GM11168 (cell line): ENCODE results near the gene KIR2DL3.
"Not testable (repeated sequence)": the region's sequence is repeated elsewhere in the genome, so short reads cannot be mapped to it uniquely, and the experiment has no call there.

Experiments used
- in situ Hi-C: fragments of 300-500 bp; cut with MboI; formaldehyde crosslinking; loops from one replicate; pipeline ENCODE4 v1.12.0; 2022; ENCODE audit warnings: low sequenced_read_pairs; ENCODE audit not compliant: unreplicated experiment

The KIR2DL3 gene

DNA sequence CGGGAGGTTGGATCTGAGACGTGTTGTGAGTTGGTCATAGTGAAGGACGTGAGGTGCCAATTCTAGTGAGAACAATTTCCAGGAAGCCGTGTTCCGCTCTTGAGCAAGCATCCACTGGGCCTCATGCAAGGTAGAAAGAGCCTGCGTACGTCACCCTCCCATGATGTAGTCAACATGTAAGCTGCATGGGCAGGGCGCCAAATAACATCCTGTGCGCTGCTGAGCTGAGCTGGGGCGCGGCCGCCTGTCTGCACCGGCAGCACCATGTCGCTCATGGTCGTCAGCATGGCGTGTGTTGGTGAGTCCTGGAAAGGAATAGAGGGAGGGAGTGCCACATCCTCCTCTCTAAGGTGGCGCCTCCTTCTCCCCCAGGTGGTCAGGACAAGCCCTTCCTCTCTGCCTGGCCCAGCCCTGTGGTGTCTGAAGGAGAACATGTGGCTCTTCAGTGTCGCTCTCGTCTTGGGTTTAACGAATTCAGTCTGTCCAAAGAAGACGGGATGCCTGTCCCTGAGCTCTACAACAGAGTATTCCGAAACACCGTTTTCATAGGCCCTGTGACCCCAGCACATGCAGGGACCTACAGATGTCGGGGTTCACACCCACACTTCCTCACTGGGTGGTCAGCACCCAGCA is 47.9 kb downstream of the KIR2DL3 start:
- in situ Hi-C loops, result not testable (repeated sequence)

DNA sequence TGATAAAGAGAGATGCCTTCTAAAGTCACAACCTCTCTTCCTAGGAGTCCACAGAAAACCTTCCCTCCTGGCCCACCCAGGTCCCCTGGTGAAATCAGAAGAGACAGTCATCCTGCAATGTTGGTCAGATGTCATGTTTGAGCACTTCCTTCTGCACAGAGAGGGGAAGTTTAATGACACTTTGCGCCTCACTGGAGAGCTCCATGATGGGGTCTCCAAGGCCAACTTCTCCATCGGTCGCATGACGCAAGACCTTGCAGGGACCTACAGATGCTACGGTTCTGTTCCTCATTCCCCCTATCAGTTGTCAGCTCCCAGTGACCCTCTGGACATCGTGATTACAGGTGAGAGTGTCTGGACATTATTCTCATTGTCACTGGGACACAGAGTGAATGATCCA is 49.8 kb downstream of the KIR2DL3 start:
- in situ Hi-C loops, result not testable (repeated sequence)

GRCh38 chr19:54790711-54791110 is 52.4 kb downstream of the KIR2DL3 start:
- in situ Hi-C loops, result no loop called here

DNA sequence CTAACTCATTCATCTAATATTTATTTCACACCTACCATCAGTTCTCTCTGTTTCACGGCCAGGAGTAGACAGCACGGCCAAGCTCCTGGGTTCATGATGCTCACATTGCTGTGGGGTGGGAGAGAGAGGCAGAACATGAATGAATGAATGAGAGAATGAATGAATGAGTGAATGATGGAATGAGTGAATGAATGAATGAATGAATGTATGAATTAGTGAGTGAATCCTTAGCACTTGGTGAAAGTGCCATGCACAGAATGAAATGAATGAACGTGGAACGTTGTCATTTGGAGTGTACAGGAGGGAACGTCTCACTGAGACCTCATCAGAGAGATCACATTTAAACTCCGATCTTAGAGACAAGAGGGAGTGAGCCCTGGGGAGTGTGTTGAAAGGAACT is 53.2 kb downstream of the KIR2DL3 start:
- in situ Hi-C loops, result no loop called here

- in situ Hi-C loops, result no loop called here
These were observed 54.5 kb downstream of the KIR2DL3 start for GRCh38 chr19:54792814-54793213.

DNA sequence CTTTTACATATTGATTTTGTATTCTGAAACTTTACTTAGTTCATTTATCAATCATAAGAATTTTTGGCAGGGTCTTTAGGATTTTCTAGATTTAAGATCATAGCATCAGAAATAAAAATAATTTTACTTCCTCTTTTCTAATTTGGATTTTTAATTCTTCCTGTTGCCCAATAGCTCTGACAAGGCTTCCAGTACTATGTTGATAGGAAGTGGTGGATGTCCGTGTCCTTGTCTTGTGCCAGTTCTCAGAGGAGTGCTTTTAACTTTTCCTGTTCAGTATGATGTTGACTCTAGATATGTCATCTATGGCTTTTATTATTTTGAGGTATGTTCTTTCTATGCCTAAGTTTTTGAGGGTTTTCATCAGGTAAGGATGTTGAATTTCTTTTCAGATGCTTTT is 57.4 kb downstream of the KIR2DL3 start:
- in situ Hi-C loops, result no loop called here
